T-helper 1 cell (primary cell): ENCODE measurements around the gene PRUNE1.

ENCODE experiments used
- DNase-seq, 5 donors: peaks; one replicate each; pipeline ENCODE4 v3.0.0-alpha.2; 2012 to 2020

Gene PRUNE1

DNA sequence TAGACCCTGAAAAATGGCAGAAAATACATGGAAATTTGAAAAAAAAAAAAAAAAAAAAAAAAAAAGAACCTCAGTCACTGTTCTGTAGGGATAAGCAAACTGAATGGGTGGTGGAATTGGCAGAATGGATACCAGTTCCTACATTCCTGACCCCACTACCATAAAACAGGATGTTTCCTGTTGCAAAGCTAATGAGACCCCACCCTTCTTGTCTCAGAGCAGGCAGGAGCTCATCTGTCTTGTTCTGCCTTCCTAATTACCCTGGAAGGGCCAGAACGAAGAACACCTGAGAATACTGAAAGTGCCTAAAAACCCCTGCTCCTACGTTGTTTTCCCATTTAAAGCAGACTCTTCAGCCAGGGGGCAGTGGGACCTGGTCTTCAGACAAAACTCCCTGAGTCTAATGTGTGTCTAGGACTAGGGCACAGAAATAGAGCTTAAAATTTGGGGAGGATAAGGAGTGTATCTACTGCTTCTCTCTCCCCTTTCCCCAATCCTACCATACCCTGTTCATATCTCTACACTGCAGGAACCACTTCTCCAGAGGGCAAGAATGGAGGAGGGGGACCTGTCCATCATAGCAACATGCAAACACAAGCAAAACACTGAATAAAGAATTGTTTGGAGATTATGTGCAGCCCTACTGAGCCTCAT, 43.2 kb downstream of the PRUNE1 start:
- no peak for DNase-seq

DNA sequence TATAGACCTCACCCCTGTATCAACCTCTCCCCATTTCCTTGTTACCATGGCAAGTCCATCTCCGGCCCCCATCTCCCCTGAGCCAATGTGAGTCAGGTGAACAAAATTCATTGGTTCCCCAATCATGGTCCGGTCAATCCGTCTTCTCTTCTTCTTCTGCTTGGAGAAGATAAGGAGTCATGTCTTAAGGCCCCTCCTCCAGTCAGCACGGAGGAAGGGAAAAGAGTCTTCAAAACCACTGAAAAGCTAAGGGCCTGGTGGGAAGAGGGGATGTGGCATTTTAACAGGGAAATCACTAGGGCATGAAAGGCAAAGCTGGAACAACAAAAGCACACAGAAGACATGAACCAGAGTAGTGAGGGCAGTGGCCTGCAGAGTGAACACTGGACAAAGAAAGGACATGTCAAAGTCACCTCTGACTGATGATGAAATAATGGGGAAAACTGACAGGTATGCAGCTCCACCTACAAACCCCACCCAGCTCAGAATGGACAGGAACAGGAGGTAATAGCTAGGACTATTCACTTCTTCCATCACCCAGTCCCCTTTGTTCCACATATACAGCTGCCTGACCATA, 46.8 kb downstream of the PRUNE1 start:
- no peak for DNase-seq

DNA sequence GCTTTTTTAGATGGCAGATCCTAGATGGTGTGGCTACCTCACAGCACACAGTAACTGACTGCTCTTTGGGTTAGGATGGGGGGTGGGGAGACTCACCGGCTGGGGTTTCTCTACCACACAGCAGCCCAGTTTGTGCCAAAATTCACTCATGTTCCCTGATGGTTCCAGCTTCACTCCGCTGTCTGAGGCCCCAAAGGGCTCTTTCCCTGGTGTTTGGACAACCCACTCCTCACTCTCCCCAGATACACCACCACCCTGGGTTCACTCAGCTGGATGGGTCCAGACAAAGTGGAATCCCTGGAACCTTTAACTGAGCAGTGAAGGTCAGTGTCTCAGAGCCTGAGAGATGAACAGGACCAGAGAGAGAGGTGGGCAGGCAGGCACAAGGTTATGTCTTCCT, 47.3 kb downstream of the PRUNE1 start:
- DNase-seq, result no peak

DNA sequence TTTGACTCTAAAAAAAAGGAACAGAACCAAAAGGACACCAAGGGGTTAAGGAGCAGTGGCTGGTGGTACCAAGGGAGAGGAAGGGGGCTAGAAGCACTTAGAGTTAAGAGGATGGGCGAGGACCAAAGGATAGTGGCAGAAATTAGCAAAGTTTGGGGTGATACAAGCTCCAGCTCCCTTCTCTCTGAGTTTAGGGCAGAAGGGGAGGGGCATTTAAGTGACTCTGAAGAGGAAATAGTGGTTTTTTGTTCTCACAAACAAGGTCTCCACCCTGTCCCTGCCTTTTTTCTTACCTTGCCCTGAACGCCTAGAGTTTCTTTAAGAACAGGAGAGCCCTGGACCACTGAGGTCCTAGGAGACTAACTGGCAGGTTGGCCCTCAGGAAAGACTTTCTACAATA, 47.9 kb downstream of the PRUNE1 start:
- DNase-seq, result peak in 2 of 5 donors; percentile 39 to 74

DNA sequence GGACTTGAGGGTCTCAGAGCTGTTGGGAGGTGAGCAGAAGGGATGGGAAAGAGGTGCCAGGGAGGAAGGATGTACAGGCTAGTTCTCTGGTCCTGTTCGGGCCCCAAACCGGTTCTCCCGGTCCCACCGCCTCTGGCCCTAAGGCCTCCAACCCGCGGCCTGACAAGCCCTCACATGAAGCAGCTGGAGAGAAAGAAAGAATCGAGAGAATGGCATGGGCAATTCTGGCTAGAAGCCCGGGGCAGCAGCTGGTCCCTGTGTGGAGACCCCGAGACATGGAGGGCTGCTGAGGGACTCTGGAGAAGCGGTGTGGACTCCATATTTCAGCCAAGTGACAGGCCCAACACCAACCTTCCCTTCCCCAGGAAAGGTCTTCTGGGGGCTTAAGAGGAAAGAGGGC, 50.4 kb downstream of the PRUNE1 start:
- DNase-seq, result no peak

DNA sequence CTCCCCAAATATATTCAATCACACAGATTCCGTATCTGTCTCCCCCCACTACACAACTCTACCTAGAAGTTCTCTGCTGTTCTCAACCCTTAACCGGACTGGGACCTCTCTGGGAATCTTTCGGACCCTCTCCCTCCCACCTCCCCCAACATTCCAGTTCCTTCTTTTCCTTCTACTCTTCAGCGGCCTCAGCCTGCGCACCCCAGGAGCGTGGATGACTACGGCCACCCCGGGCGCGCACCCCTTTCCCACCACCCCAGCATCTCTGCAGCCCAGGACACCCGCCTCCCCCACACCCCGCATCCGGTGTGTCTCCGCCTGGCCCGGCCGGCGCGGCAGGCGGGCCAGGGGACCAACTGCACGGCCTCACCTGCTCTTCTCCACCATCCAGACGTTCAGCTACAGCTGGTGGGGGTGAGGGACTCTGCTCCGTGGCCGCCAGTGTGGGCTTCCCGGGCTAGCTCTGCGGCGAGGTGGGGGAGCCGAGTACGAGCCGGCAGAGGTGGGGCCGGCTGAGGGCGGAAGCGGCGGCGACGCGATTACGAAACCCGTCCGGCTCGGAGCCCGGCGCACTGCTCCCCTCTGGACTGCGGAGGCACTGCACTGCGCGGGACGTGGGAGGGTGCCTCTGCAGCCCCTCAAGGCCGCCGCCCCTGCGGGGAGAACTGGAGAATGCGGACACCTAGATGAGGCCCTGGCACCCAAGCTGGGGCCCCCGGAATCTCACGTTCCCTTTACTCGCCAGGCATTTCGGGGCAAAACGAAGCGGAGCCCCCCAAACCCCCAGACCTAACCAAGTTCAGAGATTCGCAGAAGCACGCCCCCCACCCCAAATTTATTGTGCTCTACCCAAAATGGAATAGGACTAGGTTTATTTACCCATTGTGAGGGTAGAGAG, 51.1 kb downstream of the PRUNE1 start, which contains the start of gene CDC42SE1:
Gene CDC42SE1 (minus strand): TSS at position 514 of the 898 bp plus-strand sequence. CDS start 3,892 bp downstream, outside the sequence.
- peak; percentile 69 to 92 (median 78) for DNase-seq

DNA sequence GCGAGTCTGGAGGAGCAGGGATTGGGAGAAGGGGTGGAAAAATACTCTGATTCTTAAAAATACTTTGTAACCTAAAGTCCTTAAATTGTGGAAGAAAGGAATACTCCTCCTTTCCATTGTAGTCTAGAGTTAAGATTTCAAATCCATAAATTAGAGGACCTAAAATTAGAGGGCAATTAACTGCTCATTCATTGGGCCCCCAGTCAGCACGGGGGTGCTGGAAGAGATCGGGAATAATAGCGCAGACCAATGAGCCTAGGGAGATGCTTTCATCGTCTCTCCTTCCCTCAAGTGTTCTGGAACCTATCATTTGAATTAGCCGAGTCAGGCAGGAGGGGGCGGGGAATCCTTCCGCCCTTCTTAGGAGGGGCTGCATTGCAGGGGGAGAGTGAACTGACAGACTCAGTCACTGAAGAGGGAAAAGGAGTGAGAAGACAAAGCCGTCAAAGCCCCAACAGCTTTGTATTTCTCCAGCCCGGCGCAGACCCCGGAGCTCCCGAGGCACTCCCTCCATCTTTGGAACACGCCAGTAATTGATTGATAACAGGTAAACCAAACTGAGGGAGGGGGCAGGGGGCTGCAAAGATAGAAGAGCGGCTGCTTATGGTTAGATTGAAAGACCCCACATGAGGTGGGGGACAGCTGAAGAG, 51.9 kb downstream of the PRUNE1 start, which contains the start of gene MLLT11:
Gene MLLT11 (plus strand): TSS at position 391 of the 650 bp plus-strand sequence. CDS start 6,828 bp downstream, outside the sequence.
- DNase-seq, result no peak

DNA sequence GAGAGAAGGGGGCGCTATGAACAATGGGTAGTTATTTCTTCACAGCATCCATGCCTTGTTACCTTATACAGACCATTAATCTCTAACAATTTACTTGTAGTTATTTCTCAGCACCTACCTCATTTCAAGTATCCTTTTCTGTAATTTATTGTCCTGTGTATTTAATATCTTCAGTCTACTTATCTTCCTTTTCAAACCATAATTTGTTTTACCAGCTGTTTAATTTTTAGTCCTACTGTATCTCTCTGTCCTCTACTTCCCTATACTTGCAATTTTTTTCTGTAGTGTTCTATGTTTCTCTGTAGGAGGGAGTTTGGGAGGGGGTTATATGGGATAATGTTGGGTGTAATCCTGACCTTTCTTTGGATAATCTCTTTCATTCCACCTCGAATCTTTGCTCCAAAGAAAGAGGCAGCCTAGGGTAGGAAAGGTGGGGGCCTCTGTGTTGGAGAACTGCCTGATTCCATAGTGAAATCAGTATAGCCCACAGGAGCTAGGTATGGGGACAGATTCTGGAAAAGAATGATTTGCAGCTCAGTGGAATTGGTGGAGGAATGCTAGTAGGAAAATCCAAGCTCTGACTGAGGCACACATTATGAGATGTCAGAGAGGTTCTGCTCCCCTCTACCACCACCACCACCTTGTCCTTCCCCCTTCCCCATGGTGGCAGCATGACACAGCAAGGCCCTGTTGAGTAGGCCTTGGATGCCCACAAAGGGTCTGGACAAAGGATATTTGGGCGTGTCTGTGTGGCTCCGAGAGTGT, 52.6 kb downstream of the PRUNE1 start:
- DNase-seq, result no peak

DNA sequence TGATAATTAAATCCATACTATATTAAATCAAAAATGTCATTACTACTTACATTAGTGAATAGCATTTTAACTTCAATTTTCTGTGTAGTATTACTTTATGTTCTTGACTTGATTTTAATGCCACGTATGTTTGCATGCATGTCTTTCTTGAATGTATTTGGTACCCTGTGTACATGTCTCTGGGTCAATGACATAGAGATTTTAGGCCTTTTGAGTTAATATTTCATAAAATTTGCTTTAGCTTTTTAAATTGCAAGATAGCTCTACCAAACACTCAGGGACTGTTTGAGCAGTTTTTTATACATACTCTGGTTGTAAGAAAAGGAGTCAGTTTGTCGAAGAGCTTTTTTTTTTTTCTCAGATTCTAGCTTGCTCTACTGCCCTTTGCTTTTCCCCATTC, 53.5 kb downstream of the PRUNE1 start:
- no peak for DNase-seq

DNA sequence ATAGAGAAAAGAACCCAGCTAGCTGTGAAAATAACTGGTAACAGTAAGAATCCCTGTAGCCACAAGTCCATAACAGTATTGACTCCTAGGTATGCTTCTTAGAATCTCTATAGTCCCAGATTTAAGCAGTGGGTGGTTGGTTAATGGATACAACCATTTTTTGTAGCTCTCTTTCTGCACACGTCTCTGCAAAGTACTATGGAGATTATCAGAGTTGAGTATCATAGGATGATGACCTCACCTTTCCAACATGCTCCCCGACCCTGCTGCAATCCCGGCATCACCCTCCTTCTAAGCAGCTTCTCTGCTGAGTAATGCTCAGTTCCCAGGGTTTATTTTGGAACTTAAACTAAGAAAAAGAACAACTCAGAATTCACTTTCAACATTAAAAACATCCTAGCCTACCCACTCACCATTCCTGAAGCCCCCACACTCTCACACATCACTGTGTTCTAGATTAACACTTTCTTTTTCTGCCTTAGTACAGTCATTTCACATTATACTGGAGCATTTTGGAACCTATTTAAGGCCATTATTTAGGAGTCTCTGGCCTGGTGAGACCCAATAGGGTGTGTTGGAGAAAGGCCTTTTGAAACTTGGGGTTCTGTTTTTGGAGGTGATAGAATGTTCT, 54.6 kb downstream of the PRUNE1 start:
- no peak for DNase-seq

DNA sequence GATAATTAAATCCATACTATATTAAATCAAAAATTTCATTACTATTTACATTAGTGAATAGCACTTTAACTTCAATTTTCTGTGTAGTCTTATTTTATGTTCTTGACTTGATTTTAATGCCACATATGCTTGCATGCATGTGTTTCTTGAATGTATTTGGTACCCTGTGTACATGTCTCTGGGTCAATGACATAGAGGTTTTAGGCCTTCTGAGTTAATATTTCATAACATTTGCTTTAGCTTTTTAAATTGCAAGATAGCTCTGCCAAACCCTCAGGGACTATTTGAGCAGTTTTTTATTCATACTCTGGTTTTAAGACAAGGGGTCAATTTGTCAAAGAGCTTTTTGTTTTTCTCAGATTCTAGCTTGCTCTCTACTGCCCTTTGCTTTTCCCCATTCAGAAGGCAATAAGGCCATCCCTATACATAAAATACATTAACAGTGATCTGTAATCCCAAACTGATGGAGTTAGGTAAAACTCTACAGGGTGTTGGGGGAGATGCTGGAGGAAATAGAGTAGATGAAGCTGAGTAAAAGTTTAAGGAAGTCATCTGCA, 56.9 kb downstream of the PRUNE1 start:
- DNase-seq, result no peak

DNA sequence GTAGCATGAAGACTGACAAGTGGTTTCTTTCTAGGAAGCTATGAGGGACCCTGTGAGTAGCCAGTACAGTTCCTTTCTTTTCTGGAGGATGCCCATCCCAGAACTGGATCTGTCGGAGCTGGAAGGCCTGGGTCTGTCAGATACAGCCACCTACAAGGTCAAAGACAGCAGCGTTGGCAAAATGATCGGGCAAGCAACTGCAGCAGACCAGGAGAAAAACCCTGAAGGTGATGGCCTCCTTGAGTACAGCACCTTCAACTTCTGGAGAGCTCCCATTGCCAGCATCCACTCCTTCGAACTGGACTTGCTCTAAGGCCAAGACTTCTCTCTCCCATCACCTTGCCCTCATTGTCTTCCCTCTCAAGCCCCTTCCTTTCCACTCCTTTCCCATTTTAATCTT, 58.9 kb downstream of the PRUNE1 start:
- DNase-seq, result no peak

DNA sequence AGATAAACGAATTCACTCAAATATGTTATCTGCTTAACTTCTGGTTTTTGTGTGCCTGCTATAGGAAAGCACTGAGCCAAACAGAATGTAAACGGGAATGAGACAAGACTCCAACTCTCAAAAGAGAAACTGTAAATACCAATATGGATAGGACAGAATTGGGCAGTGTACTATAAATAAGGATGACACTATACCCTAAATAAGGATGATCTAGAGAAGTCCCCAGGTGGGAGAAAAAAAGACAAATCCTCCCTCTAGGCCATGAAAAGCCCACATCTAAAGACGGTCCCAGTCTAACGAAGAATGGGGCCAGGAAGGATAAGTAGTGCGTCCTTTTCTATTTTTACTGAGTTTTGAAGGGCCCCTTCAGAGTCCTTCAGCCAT, 60.8 kb downstream of the PRUNE1 start:
- no peak for DNase-seq

DNA sequence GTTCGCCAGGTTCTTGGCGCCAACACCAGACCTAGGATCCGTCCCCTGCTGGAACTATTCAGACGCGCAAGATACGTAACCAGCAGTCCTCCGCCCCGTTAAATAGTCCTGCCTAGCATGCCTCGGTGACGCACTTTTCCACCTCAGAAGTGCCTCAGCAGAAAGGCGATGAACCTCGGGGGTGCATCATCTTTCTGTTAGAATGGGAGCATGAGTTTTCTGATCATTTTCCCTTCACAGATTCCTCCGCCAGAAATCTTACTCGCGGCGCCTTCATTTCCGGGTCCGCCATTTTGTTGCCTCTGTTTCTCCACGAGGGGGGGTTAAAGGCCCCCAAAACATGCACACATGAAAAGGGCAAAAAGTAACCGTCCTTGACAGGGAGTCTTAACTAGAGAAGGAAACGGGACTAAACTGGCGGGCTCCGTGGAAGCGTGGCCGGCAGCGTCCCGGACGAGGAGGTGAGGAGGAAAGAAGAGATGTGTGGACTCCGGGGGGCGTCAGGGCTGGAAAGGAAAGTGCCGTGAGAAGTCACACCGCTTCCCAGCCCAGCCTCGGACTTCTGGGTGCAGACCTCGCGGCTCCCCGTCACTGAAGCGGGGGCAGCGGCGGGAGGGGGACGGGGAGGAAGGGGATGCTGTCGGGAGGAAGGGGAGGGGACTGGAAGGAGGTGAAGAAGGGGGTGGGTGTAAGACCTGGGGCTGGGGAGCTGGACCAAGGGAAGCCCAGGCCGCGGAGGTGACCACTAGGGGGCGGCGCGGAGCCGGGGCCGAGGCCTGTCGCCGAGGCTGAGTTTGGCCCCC, 62.4 kb downstream of the PRUNE1 start, which contains the start of gene GABPB2:
Gene GABPB2 (plus strand): TSS at position 288 of the 803 bp plus-strand sequence. CDS start 17,429 bp downstream, outside the sequence.
- peak; percentile 61 to 91 (median 76) for DNase-seq

DNA sequence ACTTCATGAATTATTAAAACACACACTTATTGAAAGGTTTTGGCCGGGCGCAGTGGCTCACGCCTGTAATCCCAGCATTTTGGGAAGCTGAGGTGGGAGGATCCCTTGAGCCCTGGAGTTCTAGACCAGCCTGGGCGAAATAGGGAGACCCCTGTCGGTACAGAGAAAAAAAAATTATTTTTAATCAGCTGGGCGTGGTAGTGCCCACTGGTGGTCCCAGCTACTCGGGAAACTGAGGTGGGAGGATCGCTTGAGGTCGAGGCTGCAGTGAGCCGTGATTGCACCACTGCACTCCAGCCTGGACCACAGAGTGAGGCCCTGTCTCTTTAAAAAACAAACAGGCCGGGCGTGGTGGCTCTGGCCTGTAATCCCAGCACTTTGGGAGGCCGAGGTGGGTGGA, 64.0 kb downstream of the PRUNE1 start:
- DNase-seq, result no peak
